NCI-H748 treated with DMSO at 0.1 percent for 48 hours (cell line): ENCODE results near the gene KRTAP5-7.

Source experiments
- DNase-seq: peaks from one replicate; lab custom pipeline; 2025; lab: John Stamatoyannopoulos, UW

The KRTAP5-7 gene

DNA sequence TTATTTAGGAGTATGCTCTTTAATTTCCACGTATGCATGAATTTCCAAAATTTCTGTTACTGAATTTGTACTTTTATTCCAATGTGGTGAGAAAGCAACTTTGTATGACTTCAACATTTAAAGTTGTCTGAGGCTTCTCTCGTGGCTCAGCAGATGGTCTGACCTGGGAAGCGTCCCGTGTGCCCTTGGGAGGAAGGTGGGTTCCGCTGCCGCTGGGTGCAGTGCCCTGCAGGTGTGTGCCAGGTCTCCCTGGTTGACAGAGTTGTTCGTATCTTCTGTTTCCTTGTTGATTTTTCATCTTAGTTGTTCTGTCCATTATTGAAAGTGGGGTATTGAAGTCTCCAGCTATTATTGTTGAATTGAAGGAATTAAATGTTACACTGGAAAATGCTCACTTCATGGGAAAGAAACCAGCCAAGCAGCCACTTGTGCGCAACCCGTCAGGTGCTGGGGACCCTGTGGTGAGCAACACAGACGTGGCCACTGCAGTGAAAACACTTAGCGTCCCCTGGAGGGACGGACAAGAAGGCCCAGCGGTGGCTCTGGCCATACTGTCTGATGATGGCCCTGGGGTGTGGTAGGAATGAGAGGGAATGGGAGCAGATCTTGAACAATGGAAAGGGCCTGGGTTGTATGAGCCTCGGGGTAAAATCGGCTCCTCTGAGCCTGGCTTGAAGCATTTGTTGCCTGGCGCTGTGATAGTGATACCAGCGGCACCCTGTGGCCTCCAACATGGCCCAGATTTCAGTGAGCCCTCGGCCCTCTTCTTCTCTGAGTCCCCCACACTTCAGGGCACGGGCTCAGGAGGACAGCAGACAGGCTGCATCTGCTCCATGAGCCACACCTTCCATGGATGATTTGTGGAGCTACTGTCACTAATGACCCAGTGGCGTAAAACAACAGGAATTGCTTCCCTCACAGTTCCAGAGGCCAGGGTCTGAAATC lies 31.5 kb upstream of the KRTAP5-7 start:
- DNase-seq: no peak

- no peak for DNase-seq
Measured at GRCh38 chr11:71496421-71496820, 30.6 kb upstream of the KRTAP5-7 start.

DNA sequence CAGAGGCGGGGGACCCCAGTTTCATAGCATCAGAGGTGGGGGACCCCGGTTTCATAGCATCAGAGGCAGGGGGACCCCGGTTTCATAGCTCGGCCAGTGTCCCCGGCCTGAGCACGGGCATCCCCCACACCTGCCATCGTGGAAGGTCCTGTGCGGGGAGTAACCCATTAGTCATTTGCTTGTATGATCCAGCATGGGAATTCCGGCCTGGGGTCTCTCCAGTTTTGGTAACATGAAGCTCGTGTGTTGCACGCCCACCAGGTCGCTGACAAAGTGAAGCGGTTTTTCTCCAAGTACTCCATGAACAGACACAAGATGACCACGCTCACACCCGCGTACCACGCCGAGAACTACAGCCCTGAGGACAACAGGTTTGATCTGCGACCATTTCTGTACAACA lies 29.0 kb upstream of the KRTAP5-7 start:
- no peak for DNase-seq

- no peak for DNase-seq
Measured at GRCh38 chr11:71499125-71499524, 27.9 kb upstream of the KRTAP5-7 start.

DNA sequence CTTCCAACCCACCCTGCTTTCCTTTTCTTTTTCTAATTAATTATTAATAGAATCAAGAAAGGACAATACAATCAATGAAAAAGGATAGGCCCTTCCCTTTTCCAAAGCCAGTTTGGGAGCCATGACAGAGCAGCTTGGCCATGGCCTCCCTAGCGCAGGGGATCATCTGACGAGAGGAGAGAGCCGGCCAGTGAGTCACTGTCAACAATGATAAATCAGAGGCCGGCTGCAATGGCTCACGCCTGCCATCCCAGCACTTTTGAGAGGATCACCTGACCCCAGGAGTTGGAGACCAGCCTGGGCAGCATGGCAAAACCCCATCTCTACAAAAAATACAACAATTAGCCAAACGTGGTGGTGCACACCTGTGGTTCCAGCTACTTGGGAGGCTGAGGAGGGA lies 27.5 kb upstream of the KRTAP5-7 start:
- DNase-seq: no peak

- DNase-seq: no peak
Measured at GRCh38 chr11:71500601-71501021, 26.5 kb upstream of the KRTAP5-7 start.

DNA sequence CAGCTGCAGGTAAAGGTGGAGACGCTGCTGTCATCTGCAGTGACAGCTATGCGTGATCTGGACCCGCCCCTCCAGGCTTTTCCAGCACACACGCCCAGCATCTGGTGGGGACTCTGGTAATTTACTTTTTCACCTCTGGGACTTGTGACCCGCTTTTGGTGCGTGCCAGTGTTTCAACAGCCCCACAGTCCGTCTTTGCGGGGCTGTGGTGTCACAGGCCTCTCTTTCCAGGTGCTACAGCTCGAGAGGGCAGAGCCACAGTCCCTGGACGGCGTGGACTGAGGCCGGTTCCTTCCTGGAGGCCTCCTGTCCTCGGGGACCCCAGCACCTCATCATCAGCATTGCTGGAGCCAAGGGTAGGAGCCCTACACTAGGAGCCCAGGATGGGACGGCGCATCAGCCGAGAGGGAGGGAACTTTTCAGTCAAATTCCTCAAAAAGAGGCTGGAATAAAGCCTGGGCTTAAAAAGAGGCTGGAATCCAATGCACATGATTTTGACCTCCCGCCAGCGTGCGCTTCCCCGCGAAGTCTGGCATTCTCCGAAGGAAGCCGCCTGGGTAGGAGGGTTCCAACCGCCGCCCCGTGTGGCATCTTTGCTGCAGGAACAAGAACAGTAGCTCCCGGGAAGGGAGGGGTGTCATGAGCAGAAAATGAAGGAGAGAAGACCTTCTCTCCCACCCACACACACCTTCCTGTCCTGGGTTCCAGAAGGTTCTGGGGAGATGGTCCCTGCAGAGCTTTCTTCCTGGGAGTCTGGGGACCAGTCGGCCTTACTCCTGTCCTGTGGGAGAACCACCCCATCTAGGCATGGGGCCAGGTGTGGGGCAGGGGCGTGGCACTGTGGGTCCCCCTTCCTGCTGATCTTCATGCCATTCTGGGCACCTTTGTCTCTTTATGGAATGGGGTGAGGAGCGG lies 25.7 kb upstream of the KRTAP5-7 start:
- DNase-seq: no peak

- DNase-seq: no peak
Measured at GRCh38 chr11:71502026-71502425, 25.0 kb upstream of the KRTAP5-7 start.

DNA sequence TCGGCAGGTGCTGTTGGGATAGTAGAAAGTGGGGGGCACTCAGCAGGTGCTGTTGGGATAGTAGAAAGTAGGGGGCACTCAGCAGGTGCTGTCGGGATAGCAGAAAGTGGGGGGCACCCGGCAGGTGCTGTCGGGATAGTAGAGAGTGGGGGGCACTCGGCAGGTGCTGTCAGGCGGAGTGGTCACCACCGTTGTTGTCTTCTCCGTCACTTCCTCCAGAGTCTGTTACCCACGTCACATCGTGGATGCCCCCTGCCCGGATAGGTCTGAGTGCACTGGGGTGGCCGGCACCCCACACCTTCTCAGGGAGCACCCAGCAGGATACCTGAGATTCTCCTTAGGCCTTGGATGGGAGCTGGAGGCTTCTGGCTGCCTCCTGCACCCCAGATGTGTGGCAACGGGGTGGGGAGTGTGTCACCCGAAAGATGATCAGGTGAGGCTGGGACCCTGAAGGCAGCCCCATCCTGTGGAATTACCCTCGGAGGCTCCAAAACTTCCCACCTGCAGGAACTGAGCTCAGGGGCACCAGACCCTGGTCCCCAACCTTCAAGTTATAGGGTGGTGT lies 24.1 kb upstream of the KRTAP5-7 start:
- DNase-seq: no peak

GRCh38 chr11:71504531-71504930 lies 22.5 kb upstream of the KRTAP5-7 start:
- peak; percentile 67 for DNase-seq

DNA sequence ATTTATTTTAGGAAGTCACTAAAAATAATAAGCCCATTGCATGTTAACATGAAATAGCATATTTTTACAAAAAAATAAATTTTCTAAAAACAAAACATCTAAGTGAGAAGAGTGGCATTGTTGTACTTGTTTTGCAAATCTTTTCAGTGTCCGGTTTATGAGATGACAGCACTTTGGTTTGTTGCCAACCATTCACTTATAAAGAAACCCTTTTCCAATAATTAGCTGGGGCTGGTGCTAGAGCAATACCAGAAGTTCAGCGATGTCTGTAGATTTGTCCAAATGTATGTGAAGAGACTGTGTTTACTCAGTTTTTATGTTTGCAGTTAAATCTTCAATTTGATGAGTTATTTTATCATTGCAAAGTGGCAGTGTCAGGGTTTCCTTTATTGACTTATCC lies 22.1 kb upstream of the KRTAP5-7 start:
- DNase-seq: peak; percentile 63

DNA sequence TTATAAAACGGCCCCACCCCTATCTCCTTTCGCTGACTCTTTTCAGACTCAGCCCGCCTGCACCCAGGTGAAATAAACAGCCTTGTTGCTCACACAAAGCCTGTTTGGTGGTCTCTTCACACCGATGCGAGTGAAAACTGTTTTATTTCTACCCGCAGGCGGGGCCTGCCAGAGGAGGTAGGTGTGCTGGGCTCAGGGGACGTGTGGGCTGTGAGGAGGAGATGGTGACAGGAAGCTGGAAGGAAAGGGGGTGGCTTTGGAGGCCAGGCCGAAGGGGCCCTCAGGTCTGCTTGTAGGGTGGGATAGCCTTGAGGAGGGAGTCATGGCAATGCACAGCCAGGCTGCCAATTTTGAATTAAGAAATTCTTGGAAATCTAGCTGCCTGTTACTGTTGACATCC lies 21.3 kb upstream of the KRTAP5-7 start:
- DNase-seq: no peak

- no peak for DNase-seq
Measured at GRCh38 chr11:71507102-71507501, 20.0 kb upstream of the KRTAP5-7 start.

DNA sequence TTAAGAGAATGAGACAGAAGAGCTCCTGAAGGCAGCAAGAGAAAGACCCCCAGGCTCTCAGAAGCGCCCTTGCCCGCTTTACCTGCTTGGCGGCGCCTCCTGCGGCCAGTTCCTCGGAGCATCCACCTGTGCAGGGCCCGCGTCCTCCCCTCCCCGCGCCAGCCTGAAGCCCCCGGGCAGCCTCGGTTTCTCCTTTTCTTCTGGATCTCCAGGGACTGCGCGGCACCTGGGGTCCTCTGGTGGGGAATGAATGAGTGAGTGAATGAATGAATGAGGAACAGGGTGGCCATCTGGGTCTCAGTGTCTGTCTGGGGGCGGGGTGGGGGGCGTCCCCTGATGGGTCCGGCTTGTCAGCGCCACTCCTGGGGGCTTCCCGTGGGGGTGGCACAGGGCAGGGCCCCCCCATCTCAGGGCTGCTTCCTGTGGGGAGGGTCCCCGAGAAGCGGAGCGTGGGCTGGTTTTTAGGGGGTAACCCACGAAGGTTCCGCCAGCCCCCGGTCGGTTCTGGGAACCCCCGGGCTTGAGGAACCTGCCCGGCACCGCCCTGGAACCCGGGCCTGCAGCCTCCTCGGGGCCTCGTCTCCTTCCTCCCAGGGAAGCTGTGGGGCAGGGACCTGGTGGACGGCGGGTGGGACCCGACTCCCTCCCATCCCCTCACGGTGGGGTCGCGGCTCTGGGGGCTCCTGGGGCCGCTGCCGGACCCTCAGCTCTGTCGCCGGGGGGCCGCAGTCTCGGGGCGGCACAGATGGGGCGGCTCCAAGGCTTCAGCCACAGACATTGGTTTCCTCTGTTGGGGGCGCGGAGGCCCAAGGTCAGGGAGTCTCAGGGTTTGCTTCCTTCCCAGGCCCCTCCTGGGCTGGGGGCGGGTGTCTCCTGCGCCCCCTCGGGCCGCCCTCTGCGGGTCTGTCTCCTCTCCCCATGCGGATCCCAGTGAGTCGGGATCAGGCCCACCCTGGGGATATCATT lies 8.3 kb upstream of the KRTAP5-7 start:
- no peak for DNase-seq

DNA sequence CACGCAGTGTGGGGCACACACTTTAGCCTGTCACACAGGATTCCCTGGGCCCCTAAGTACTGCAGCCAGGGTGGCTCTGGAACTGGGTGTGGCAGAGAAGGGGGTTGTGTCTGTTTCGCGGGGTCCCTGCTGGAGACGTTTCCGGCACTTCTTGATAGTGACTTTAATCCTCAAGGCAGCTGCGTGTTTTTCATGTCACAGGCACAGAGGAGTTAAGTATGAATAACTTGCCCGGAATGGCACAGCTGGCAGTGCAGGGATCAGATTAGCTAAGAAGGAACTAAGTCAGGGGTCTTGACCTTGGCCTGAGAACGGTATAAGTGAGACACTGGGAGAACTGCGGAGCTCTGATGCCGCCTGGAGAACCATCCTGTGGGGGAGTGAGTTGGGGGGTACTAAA lies 7.5 kb upstream of the KRTAP5-7 start:
- DNase-seq: no peak

GRCh38 chr11:71525188-71525937 lies 1.7 kb upstream of the KRTAP5-7 start:
- DNase-seq: no peak

DNA sequence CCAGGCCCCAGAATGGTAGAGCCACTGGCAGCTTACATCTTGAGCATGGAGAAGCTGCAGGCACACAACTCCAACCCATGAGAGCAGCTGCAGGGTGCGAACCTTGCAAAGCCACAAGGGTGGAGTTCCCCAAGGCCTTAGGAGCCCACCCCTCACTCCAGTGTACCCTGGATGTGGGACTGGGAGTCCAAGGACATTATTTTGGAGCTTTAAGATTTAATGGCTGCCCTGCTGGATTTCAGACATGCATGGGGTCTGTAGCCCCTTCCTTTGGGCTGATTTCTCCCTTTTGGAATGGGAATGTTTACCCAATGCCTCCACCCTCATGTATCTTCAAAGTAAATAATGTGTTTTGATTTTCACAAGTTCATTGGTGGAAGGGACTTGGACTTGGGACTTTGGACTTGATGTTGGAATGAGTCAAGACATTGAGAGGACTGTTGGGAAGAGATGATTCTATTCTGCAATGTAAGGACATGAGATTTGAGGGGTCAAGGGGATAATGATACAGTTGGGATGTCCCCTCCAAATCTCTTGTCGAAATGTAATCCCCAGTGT lies 1.1 kb upstream of the KRTAP5-7 start:
- DNase-seq: no peak

DNA sequence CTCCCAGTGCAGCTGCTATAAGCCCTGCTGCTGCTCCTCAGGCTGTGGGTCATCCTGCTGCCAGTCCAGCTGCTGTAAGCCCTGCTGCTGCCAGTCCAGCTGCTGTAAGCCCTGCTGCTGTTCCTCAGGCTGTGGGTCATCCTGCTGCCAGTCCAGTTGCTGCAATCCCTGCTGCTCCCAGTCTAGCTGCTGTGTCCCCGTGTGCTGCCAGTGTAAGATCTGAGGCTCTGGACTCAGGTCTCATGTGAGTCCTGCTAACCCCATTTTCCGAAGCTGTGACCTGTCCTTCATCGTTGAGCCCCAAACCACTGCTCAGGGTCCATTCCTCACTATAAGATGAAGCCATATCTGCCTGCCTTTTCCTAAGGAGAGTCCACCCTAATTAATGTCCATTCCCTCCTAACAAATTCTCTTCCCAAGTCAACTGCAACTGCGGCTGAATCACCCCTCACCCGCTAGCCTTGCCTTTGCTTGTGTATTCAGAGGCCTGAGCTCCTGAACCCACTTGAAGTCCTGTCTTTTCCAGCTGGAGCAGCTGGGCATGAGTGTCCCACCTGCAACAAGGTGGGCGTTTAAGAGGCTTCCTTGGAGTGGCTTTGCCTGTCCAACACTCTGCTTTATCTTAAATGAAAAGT lies 626 bp downstream of the KRTAP5-7 start:
- no peak for DNase-seq

- no peak for DNase-seq
Measured at GRCh38 chr11:71530602-71531001, 3.5 kb downstream of the KRTAP5-7 start.
